HG03135 (cell line): ENCODE measurements around the gene MPZL1.

Experiments used
- ATAC-seq: cut with Tn5 transposase; IDR thresholded peaks from one replicate; pipeline ENCODE4 v1.9.1; 2021; ENCODE audit warnings: mild to moderate bottlenecking, moderate library complexity; ENCODE audit not compliant: unreplicated experiment

The MPZL1 gene

DNA sequence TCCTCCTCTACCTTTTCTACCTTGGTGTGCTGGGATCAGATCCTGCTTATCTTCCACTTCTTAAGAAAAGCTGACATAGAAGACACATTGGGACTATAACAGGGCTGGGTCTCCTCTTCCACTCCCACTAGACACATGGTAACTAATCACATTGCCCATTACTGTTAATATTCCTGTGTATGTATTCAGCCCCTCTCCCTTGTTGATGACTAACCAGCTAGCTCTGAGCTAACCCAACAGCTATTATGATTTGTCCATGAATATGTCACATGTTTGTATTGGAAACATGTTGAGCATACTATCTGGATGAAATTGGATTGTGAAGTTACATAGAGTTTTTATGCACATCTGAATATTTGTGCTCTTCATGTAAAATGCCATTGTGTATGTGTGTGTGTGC lies 52.9 kb downstream of the MPZL1 start:
- no peak for ATAC-seq

GRCh38 chr1:167775178-167775577 lies 53.4 kb downstream of the MPZL1 start:
- no peak for ATAC-seq

GRCh38 chr1:167776151-167776550 lies 54.4 kb downstream of the MPZL1 start:
- ATAC-seq, result no peak

DNA sequence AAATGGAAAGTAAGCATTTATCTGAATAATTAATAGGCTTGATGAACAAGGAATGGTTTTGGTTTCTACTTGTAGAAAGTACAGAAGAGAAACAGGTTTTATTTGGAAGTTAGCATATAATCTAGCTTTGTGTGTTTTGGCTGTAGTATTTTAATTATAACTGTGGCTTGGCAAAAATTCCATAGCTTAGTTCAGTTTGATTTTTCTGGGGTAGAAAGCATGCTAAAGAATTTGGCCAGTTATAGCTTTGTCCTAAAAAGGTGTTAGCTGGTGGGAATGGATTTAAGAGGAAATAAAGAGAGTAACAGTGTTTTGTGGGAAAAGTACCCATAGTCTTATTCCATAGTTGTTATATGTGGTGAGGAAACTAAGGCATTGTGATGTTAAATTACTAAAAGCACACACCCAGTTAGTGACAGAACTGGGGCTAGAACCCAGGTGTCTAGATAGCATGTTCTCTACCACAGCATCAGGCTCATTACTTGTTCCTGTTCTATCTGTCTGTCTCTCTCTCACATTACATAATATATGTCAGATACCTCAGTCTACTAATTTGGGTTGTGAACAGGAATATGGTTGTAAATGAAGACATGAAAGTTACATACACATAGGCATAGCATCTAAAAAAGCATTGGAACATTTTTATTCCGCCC lies 55.0 kb downstream of the MPZL1 start:
- ATAC-seq, result no peak

DNA sequence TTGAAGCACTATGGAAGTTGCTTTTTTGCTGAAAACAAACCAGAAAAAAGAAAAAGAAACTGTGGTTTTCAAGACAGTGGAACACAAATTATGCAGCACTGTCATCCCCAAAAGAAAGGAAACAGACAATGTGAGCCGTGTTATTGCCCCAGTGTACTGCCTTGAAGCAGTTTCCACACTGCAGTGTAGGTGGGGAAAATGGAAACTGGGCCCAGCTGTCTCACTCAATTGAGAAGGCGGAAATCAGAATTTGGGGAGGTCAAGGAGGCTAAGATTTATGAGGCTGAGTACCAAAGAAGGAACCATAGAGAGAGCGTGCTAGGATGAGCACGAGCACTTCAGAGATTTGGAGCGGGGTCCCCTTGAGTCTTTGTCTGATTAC lies 55.5 kb downstream of the MPZL1 start:
- no peak for ATAC-seq

DNA sequence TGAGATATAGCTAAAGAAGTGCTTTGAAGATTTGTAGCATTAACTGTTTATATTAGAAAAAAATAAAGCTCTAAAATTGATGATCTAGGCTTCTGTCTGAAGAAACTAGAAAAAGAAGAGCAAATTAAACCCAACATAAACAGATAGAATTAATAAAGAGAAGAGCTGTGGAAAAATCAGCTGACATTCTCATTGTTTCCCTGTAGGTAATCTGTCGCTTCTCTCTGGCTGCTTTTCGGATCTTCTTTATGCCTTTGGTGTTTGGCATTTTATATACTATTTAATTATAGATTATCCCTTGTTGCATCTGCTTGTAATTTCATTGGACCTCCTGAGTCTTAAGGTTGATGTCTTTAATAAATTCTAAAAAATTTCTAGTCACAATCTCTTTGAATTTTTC lies 59.8 kb downstream of the MPZL1 start:
- ATAC-seq, result no peak

DNA sequence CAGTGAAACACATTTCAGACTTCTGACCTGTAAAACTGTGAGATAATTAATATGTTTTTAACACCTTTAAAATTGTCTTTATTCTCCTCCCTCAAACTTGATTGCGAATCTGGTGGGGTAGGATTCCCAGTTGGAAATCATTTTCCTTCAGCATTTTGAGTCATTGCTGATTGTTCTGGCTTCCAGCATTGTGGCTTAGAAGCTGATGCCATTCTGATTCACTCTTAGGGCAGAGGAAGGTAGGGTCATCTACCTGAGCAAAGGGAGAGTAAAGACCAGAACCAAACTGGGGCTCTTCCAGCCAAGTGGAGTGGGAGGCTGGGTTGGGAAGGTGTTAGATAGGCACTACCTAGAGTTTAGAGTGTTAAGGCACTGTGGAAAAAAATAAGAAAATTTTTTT lies 61.2 kb downstream of the MPZL1 start:
- ATAC-seq, result no peak

DNA sequence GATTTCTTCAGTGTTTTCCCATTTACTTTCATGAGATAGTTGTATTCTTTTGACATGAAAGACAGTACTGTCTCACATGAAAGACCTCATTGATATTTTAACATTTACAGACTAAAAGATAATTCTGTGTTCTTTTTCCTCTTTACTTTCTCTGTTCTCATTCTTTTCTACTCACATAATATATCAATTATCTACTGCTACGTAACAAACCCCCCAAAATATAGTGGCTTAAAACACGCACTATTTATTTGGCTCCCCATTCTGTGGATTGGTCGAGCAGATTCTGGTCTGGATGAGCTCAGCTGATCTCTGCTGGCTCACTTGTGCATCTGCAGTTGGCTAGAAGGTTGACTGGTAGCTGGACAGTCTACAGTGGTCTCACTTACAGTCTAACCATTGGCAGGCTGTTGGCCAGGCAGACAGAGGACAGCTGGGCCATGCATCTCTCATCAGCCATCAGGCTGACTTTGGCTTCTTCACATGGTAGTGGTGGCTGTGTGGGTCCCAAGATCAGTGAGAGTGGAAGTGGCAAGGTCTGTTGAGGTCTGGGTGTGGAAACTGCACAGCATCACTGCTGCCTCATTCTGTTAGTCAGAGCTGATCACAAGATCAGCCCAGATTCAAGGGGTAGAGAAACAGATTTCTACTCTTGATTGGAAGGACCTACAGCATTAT lies 63.2 kb downstream of the MPZL1 start:
- ATAC-seq, result no peak

DNA sequence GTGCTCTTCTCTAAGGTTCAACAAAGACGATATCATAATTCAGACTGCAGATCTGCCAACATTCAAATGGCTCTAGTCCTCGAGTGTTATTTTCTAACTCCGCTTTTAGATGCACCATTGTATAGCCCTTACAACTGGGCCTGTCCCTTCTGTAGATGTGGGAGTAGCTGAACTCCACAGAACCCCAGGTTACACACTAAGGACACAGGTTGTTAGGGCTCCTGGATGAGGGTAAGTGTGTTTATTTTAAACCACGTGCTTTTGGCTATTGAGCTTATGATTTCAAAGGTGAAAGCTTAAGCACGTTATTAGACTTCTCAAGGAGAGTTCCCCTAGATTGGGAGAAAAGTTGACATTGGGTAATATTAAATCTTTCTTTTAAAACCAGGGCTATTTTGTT lies 64.7 kb downstream of the MPZL1 start:
- ATAC-seq, result no peak

- no peak for ATAC-seq
These were observed 67.7 kb downstream of the MPZL1 start for GRCh38 chr1:167789501-167789900.

DNA sequence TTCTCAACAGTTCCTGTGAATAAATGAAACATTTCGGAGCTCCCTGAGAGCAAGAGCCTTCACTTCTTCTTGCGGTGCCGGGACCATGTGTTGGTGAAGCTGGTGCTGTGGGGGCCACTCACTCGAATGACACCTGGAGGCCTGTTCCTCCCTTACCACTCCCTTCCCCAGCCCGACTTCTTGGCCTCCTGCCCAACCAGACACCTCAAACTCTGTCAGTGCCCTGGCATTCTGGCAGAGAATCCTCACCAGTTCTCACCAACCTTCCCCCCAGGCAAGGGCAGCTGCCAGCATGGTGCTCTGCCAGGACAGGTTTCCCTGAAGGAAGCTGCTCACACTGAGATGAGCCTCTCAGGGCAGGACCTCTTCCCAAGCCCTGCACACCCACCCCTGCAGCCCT lies 68.3 kb downstream of the MPZL1 start:
- no peak for ATAC-seq

- no peak for ATAC-seq
These were observed 69.8 kb downstream of the MPZL1 start for GRCh38 chr1:167791281-167792187.

DNA sequence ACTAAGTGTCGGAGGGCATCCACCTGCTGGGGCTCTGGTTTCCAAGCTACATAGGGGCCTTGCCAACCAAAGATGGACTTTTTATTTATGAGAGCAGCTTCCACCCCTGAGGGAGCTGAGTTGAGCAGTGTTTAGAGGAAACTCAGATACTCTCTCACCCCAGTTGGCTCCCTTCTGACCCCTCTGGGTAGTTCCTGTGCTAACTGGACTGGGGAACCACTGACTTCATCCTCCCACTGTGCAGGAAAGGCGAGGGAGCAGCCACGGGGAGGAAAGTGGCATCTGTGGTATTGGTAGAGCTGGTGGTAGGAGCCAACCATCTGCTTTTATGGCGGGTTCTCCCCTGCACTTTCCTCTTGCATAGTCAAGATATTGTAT lies 70.4 kb downstream of the MPZL1 start:
- no peak for ATAC-seq

GRCh38 chr1:167794043-167794442 lies 72.3 kb downstream of the MPZL1 start:
- no peak for ATAC-seq

- ATAC-seq, result no peak
These were observed 74.3 kb downstream of the MPZL1 start for GRCh38 chr1:167795810-167796740.

DNA sequence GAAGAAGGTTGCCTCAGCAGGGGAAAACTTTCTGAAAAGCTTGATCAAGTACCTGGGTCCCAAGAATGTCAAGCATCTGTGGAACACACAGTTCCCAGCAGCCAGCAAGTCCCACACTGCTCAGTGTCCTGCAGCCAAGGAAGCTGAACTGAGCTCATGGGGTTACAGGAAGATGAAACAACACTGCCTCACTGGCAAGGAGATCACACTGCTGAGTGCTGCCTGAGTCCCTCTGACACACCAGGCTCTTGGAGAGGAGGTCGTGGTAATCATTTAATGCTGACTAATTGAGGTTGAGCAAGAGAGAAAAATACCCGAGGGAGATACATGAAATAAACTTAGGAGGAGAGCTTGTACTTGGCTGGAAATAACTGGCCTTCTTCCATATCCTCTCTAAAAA lies 75.2 kb downstream of the MPZL1 start:
- ATAC-seq, result no peak

GRCh38 chr1:167798952-167799351 lies 77.2 kb downstream of the MPZL1 start:
- ATAC-seq, result no peak

DNA sequence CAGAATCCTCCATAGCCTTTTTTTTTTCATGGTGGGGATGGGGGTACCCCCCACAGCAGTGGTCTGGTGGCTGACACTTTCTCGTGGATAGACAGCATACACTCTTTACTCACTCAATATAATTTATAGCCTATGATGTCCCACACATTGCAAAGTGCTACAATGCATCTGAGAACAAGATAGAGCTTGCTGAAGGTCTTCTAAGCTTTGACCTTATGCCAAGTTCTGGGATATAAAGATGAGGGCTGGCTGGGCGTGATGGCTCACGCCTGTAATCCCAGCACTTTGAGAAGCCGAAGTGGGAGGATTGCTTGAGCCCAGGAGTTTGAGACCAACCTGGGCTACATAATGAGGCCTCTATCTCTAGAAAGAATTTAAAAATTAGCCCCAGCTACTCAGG lies 78.0 kb downstream of the MPZL1 start:
- ATAC-seq, result no peak

DNA sequence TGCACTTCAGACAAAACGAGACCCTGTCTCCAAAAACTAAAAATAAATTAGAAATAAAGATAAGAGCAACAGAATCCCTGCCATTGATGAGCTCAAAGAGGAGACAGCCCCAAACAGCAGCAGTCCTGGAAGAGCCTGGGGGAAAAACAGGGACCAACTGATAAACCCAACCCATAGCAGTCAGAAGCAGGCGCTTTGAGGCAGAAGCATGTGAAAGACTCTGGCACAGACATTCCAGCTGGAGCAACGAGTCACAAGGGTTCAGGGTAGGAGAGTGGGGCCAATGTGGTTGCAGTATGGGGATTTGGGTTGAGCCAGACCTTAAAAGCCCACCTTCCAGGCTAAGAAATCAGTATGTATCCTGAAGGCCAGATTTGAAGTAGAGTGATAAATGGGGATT lies 78.5 kb downstream of the MPZL1 start:
- ATAC-seq, result no peak

DNA sequence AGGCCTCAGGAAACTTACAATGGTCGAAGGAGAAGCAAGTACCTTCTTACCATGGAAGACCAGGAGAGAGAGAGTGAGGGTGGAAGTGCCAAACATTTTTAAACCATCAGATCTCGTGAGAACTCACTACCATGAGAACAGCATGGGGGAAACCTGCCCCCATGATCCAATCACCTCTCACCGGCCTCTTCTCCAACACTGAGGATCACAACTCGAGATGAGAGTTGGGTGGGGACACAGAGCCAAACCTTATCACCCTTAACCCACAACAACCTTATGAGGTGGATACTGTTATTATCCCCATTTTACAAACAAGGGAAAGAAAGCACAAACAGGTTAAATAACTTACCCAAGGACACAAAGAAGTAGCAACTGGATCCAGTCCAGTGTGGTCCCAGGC lies 80.5 kb downstream of the MPZL1 start:
- no peak for ATAC-seq
